WTC11 (cell line): ENCODE measurements around the gene MITF. TPM values are rescaled to one million over a fixed set of nuclear protein-coding genes. Genes with fewer than 3 reads are reported as not detected.

ENCODE experiments used
- ATAC-seq: fragments of 200-7000 bp; cut with Tn5 transposase; 2 replicates; pipeline ENCODE4 v1.10.0; 2021; ENCODE audit warnings: mild to moderate bottlenecking, moderate library complexity
- CTCF ChIA-PET: fragments of 300-600 bp; sonication (Branson Sonifier 250); formaldehyde crosslinking; loops from one replicate; lab custom pipeline; 2021; ENCODE audit warnings: antibody characterized with exemption; lab: Charles Lee
- POLR2A ChIA-PET: fragments of 350-600 bp; sonication (Branson Sonifier 250); formaldehyde crosslinking; loops from one replicate; lab custom pipeline; 2021; ENCODE audit warnings: antibody characterized with exemption; lab: Charles Lee
- DNase-seq: peaks from one replicate; pipeline ENCODE4 v3.0.0; 2021; ENCODE audit warnings: low spot score
- H3K27ac Mint-ChIP-seq: 2 replicates; pipeline ENCODE4 v1.8.0; 2021; ENCODE audit warnings: mixed read lengths
- H3K27me3 Mint-ChIP-seq: 2 replicates; pipeline ENCODE4 v1.8.0; 2021; ENCODE audit warnings: low read depth, mild to moderate bottlenecking, moderate library complexity, mixed read lengths
- H3K36me3 Mint-ChIP-seq: 2 replicates; pipeline ENCODE4 v1.8.0; 2021; ENCODE audit warnings: mixed read lengths
- H3K4me1 Mint-ChIP-seq: 2 replicates; pipeline ENCODE4 v1.8.0; 2022; ENCODE audit warnings: mixed read lengths
- H3K4me3 Mint-ChIP-seq: 2 replicates; pipeline ENCODE4 v1.8.0; 2021; ENCODE audit warnings: mild to moderate bottlenecking, moderate library complexity, mixed read lengths
- H3K9me3 Mint-ChIP-seq: 2 replicates; pipeline ENCODE4 v1.8.0; 2021; ENCODE audit warnings: mixed read lengths
- MXD4 ChIP-seq: fragments of 250-450 bp; sonication (Bioruptor Pico); IDR thresholded peaks from 2 replicates; pipeline ENCODE4 v1.8.0; 2021; ENCODE audit warnings: mild to moderate bottlenecking, moderate library complexity, borderline replicate concordance
- NR1H2 ChIP-seq: sonication (generic); formaldehyde crosslinking; IDR thresholded peaks from 2 replicates; pipeline ENCODE4 v1.9.0; 2021; ENCODE audit warnings: mild to moderate bottlenecking, moderate library complexity, missing genetic modification reagents
- NR3C1 ChIP-seq: sonication (generic); formaldehyde crosslinking; conservative IDR thresholded peaks from 2 replicates; pipeline ENCODE4 v1.8.1; 2023; ENCODE audit warnings: low read depth, mild to moderate bottlenecking, missing genetic modification reagents
- SMAD4 ChIP-seq: sonication (generic); formaldehyde crosslinking; IDR thresholded peaks from 2 replicates; pipeline ENCODE4 v1.8.0; 2022; ENCODE audit warnings: mild to moderate bottlenecking, missing genetic modification reagents
- TEAD4 ChIP-seq: sonication (generic); formaldehyde crosslinking; IDR thresholded peaks from 2 replicates; pipeline ENCODE4 v1.8.0; 2022; ENCODE audit warnings: mild to moderate bottlenecking, missing genetic modification reagents
- ZNF219 ChIP-seq: sonication (generic); formaldehyde crosslinking; IDR thresholded peaks from 2 replicates; pipeline ENCODE4 v1.8.0; 2023; ENCODE audit warnings: missing genetic modification reagents, mild to moderate bottlenecking, borderline replicate concordance
- ZNF416 ChIP-seq: fragments of 250-450 bp; sonication (Bioruptor Pico); IDR thresholded peaks from 2 replicates; pipeline ENCODE4 v1.9.0; 2021; ENCODE audit warnings: mild to moderate bottlenecking, inconsistent platforms
- total RNA-seq: library from RNA; stranded (reverse); gene quantifications from 3 replicates; pipeline ENCODE4 v1.2.3, GENCODE V29; 2021
- TF ChIP-seq, protein P1 (sequence below): sonication (generic); formaldehyde crosslinking; IDR thresholded peaks from 2 replicates; pipeline ENCODE4 v1.8.1; 2023; ENCODE audit warnings: mild to moderate bottlenecking, missing genetic modification reagents, borderline replicate concordance
- TF ChIP-seq, protein P2 (sequence below): sonication (generic); formaldehyde crosslinking; IDR thresholded peaks from 2 replicates; pipeline ENCODE4 v1.8.0; 2022; ENCODE audit warnings: mild to moderate bottlenecking, missing genetic modification reagents
- TF ChIP-seq, protein P3 (sequence below): sonication (generic); formaldehyde crosslinking; IDR thresholded peaks from 2 replicates; pipeline ENCODE4 v1.8.1; 2022; ENCODE audit warnings: missing genetic modification reagents, borderline replicate concordance
- TF ChIP-seq, protein P4 (sequence below): sonication (generic); formaldehyde crosslinking; IDR thresholded peaks from 2 replicates; pipeline ENCODE4 v1.8.0; 2023; ENCODE audit warnings: mild to moderate bottlenecking, missing genetic modification reagents
- TF ChIP-seq, protein P5 (sequence below): fragments of 250-450 bp; sonication (Bioruptor Pico); IDR thresholded peaks from 2 replicates; pipeline ENCODE4 v1.9.0; 2021; ENCODE audit warnings: moderate library complexity, mild to moderate bottlenecking, inconsistent platforms, borderline replicate concordance
- TF ChIP-seq, protein P6 (sequence below): fragments of 250-450 bp; sonication (Bioruptor Pico); IDR thresholded peaks from 2 replicates; pipeline ENCODE4 v1.9.0; 2021; ENCODE audit warnings: mild to moderate bottlenecking

The MITF gene
- total RNA-seq, 1 experiment from 2014 or later: 1.3 TPM

DNA sequence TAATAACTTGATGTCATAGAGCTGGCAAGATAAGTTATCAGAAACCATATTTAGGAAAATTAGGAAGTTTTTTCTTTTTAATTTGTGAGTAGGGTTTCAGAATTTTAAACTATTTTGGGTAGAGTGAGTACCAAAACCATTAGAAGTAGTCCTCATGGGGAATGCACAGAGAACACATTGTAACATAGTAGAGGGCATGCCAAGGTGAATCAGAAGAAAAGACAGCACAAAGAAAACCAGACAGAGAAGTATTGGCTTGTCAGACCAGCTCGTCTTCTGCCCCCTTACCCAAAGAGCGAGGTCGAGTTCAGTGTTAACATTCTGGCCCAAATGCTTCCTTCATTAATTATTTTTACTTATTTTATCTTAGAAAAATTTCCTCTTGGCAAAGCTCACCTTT is 139.0 kb downstream of the MITF start (continued):
- TF ChIP-seq ZNF219 (CRISPR knock-in tag) (no peak), NR1H2 (CRISPR knock-in tag) (no peak), NR3C1 (CRISPR knock-in tag) (no peak)
- TF ChIP-seq, all 79 proteins: peak for 0

DNA sequence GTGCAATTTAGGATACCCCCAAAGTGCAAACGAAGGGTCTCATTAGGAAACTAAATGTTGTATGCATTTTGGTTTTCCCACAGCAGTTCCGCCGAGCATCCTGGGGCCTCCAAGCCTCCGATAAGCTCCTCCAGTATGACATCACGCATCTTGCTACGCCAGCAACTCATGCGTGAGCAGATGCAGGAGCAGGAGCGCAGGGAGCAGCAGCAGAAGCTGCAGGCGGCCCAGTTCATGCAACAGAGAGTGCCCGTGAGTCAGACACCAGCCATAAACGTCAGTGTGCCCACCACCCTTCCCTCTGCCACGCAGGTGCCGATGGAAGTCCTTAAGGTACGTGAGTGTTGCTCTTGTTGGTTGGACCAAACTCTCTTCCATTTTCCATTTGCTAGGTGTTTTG is 139.8 kb downstream of the MITF start:
- H3K4me1 Mint-ChIP-seq: peaks cover 17% of the 10 kb centered on the region
- no peak for ATAC-seq
- no peaks in the 10 kb centered on the region for H3K9me3 Mint-ChIP-seq
- H3K36me3 Mint-ChIP-seq: no peaks in the 10 kb centered on the region
- H3K27me3 Mint-ChIP-seq: no peaks in the 10 kb centered on the region
- CTCF ChIA-PET: no interaction called here
- TF ChIP-seq, protein P1, sequence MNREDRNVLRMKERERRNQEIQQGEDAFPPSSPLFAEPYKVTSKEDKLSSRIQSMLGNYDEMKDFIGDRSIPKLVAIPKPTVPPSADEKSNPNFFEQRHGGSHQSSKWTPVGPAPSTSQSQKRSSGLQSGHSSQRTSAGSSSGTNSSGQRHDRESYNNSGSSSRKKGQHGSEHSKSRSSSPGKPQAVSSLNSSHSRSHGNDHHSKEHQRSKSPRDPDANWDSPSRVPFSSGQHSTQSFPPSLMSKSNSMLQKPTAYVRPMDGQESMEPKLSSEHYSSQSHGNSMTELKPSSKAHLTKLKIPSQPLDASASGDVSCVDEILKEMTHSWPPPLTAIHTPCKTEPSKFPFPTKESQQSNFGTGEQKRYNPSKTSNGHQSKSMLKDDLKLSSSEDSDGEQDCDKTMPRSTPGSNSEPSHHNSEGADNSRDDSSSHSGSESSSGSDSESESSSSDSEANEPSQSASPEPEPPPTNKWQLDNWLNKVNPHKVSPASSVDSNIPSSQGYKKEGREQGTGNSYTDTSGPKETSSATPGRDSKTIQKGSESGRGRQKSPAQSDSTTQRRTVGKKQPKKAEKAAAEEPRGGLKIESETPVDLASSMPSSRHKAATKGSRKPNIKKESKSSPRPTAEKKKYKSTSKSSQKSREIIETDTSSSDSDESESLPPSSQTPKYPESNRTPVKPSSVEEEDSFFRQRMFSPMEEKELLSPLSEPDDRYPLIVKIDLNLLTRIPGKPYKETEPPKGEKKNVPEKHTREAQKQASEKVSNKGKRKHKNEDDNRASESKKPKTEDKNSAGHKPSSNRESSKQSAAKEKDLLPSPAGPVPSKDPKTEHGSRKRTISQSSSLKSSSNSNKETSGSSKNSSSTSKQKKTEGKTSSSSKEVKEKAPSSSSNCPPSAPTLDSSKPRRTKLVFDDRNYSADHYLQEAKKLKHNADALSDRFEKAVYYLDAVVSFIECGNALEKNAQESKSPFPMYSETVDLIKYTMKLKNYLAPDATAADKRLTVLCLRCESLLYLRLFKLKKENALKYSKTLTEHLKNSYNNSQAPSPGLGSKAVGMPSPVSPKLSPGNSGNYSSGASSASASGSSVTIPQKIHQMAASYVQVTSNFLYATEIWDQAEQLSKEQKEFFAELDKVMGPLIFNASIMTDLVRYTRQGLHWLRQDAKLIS: no peak
- TF ChIP-seq SMAD4 (CRISPR knock-in tag) (no peak), TEAD4 (no peak), MXD4 (CRISPR knock-in tag) (no peak), ZNF416 (no peak)
- TF ChIP-seq, protein P2, sequence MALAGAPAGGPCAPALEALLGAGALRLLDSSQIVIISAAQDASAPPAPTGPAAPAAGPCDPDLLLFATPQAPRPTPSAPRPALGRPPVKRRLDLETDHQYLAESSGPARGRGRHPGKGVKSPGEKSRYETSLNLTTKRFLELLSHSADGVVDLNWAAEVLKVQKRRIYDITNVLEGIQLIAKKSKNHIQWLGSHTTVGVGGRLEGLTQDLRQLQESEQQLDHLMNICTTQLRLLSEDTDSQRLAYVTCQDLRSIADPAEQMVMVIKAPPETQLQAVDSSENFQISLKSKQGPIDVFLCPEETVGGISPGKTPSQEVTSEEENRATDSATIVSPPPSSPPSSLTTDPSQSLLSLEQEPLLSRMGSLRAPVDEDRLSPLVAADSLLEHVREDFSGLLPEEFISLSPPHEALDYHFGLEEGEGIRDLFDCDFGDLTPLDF (CRISPR knock-in tag): no peak
- TF ChIP-seq, protein P3, sequence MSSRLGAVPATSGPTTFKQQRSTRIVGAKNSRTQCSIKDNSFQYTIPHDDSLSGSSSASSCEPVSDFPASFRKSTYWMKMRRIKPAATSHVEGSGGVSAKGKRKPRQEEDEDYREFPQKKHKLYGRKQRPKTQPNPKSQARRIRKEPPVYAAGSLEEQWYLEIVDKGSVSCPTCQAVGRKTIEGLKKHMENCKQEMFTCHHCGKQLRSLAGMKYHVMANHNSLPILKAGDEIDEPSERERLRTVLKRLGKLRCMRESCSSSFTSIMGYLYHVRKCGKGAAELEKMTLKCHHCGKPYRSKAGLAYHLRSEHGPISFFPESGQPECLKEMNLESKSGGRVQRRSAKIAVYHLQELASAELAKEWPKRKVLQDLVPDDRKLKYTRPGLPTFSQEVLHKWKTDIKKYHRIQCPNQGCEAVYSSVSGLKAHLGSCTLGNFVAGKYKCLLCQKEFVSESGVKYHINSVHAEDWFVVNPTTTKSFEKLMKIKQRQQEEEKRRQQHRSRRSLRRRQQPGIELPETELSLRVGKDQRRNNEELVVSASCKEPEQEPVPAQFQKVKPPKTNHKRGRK (CRISPR knock-in tag): no peak
- TF ChIP-seq, protein P4, sequence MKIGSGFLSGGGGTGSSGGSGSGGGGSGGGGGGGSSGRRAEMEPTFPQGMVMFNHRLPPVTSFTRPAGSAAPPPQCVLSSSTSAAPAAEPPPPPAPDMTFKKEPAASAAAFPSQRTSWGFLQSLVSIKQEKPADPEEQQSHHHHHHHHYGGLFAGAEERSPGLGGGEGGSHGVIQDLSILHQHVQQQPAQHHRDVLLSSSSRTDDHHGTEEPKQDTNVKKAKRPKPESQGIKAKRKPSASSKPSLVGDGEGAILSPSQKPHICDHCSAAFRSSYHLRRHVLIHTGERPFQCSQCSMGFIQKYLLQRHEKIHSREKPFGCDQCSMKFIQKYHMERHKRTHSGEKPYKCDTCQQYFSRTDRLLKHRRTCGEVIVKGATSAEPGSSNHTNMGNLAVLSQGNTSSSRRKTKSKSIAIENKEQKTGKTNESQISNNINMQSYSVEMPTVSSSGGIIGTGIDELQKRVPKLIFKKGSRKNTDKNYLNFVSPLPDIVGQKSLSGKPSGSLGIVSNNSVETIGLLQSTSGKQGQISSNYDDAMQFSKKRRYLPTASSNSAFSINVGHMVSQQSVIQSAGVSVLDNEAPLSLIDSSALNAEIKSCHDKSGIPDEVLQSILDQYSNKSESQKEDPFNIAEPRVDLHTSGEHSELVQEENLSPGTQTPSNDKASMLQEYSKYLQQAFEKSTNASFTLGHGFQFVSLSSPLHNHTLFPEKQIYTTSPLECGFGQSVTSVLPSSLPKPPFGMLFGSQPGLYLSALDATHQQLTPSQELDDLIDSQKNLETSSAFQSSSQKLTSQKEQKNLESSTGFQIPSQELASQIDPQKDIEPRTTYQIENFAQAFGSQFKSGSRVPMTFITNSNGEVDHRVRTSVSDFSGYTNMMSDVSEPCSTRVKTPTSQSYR (CRISPR knock-in tag): no peak
- TF ChIP-seq, protein P5, sequence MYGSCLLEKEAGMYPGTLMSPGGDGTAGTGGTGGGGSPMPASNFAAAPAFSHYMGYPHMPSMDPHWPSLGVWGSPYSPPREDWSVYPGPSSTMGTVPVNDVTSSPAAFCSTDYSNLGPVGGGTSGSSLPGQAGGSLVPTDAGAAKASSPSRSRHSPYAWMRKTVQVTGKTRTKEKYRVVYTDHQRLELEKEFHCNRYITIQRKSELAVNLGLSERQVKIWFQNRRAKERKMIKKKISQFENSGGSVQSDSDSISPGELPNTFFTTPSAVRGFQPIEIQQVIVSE (CRISPR knock-in tag): no peak
- TF ChIP-seq, protein P6, sequence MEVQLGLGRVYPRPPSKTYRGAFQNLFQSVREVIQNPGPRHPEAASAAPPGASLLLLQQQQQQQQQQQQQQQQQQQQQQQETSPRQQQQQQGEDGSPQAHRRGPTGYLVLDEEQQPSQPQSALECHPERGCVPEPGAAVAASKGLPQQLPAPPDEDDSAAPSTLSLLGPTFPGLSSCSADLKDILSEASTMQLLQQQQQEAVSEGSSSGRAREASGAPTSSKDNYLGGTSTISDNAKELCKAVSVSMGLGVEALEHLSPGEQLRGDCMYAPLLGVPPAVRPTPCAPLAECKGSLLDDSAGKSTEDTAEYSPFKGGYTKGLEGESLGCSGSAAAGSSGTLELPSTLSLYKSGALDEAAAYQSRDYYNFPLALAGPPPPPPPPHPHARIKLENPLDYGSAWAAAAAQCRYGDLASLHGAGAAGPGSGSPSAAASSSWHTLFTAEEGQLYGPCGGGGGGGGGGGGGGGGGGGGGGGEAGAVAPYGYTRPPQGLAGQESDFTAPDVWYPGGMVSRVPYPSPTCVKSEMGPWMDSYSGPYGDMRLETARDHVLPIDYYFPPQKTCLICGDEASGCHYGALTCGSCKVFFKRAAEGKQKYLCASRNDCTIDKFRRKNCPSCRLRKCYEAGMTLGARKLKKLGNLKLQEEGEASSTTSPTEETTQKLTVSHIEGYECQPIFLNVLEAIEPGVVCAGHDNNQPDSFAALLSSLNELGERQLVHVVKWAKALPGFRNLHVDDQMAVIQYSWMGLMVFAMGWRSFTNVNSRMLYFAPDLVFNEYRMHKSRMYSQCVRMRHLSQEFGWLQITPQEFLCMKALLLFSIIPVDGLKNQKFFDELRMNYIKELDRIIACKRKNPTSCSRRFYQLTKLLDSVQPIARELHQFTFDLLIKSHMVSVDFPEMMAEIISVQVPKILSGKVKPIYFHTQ (CRISPR knock-in tag): no peak
- TF ChIP-seq, all 79 proteins: peak for 0
- Mint-ChIP-seq H3K27ac (no peak overlapping the region), H3K4me3 (no peak overlapping the region)
- DNase-seq: no peak
- POLR2A ChIA-PET: no interaction called here
